PC-9 (cell line): Measurements from ENCODE around the gene JPT1. TPM values are rescaled to one million over a fixed set of nuclear protein-coding genes. Genes with fewer than 3 reads are reported as not detected.

Experiments used
- BruUV-seq: library from RNA; stranded (reverse); fragments of 400-500 nt; replicated peaks from 2 replicates; lab custom pipeline; 2021; lab: Mats Ljungman, UMichigan
- CTCF ChIA-PET: fragments of 300-600 bp; sonication (Branson Sonifier 250); formaldehyde crosslinking; loops from one replicate; lab custom pipeline; 2022; ENCODE audit warnings: antibody characterized with exemption; lab: Charles Lee
- POLR2A ChIA-PET: fragments of 300-600 bp; sonication (Branson Sonifier 250); formaldehyde crosslinking; loops from one replicate; lab custom pipeline; 2022; ENCODE audit warnings: antibody characterized with exemption; ENCODE audit not compliant: unreplicated experiment; lab: Charles Lee
- DNase-seq, 2 experiments: peaks; one replicate each; pipeline versions ENCODE4 v3.0.0 to v3.0.0-alpha.2; 2015 to 2022; ENCODE audit warnings: mixed read lengths in 1 of 2
- H2AFZ ChIP-seq: fragments of 200-600 bp; sonication (generic); 2 replicates; pipeline ENCODE4 v1.8.1; 2017; ENCODE audit warnings: antibody characterized with exemption
- H3F3A ChIP-seq: fragments of 200-600 bp; sonication (generic); 2 replicates; pipeline ENCODE4 v1.8.1; 2017; ENCODE audit warnings: antibody characterized with exemption, mild to moderate bottlenecking, low read depth; ENCODE audit not compliant: insufficient read depth
- H3K27ac ChIP-seq: fragments of 200-600 bp; sonication (generic); 2 replicates; pipeline ENCODE4 v1.6.1; 2016; ENCODE audit warnings: mixed run types
- H3K27me3 ChIP-seq: fragments of 200-600 bp; sonication (generic); 2 replicates; pipeline ENCODE4 v1.6.1; 2016; ENCODE audit warnings: low read depth, mixed run types; ENCODE audit not compliant: insufficient read depth
- H3K36me3 ChIP-seq: fragments of 200-600 bp; sonication (generic); 2 replicates; pipeline ENCODE4 v1.6.1; 2016; ENCODE audit warnings: low read depth, mixed run types
- H3K4me1 ChIP-seq: fragments of 200-600 bp; sonication (generic); replicated peaks from 2 replicates; pipeline ENCODE4 v1.6.1; 2016; ENCODE audit warnings: mixed run types; ENCODE audit not compliant: insufficient read depth
- H3K4me2 ChIP-seq: fragments of 200-600 bp; sonication (generic); 2 replicates; pipeline ENCODE4 v1.6.1; 2017; ENCODE audit warnings: mixed run types
- H3K4me3 ChIP-seq: fragments of 200-600 bp; sonication (generic); 2 replicates; pipeline ENCODE4 v1.6.1; 2016; ENCODE audit warnings: mixed run types
- H3K79me2 ChIP-seq: fragments of 200-600 bp; sonication (generic); 2 replicates; pipeline ENCODE4 v1.6.1; 2017; ENCODE audit warnings: low read depth, mixed run types
- H3K9me2 ChIP-seq: fragments of 200-600 bp; sonication (generic); 2 replicates; pipeline ENCODE4 v1.8.1; 2017; ENCODE audit warnings: mild to moderate bottlenecking; ENCODE audit not compliant: insufficient read depth
- H3K9me3 ChIP-seq: fragments of 200-600 bp; sonication (generic); 2 replicates; pipeline ENCODE4 v1.8.1; 2016; ENCODE audit warnings: low read depth; ENCODE audit not compliant: insufficient read depth
- H4K20me1 ChIP-seq: fragments of 200-600 bp; sonication (generic); 2 replicates; pipeline ENCODE4 v1.8.1; 2017; ENCODE audit not compliant: insufficient read depth
- EZH2 ChIP-seq: fragments of 200-600 bp; sonication (generic); IDR thresholded peaks from 2 replicates; pipeline ENCODE4 v1.8.0; 2017; ENCODE audit warnings: antibody characterized with exemption, low read depth
- intact Hi-C: fragments of 100-400 bp; cut with micrococcal nuclease; formaldehyde crosslinking; loops from one replicate; pipeline ENCODE4 v1.10.0; 2022; ENCODE audit not compliant: unreplicated experiment
- total RNA-seq: library from RNA; stranded (reverse); gene quantifications from 2 replicates; pipeline ENCODE4 v1.2.3, GENCODE V29; 2021
- TF ChIP-seq, protein P1 (sequence below): fragments of 200-600 bp; sonication (generic); conservative IDR thresholded peaks from 2 replicates; pipeline ENCODE4 v1.6.1; 2017; ENCODE audit warnings: mixed run types, antibody characterized with exemption, mild to moderate bottlenecking, moderate library complexity

The JPT1 gene
- total RNA-seq, 1 experiment from 2014 or later, result 250 TPM

DNA sequence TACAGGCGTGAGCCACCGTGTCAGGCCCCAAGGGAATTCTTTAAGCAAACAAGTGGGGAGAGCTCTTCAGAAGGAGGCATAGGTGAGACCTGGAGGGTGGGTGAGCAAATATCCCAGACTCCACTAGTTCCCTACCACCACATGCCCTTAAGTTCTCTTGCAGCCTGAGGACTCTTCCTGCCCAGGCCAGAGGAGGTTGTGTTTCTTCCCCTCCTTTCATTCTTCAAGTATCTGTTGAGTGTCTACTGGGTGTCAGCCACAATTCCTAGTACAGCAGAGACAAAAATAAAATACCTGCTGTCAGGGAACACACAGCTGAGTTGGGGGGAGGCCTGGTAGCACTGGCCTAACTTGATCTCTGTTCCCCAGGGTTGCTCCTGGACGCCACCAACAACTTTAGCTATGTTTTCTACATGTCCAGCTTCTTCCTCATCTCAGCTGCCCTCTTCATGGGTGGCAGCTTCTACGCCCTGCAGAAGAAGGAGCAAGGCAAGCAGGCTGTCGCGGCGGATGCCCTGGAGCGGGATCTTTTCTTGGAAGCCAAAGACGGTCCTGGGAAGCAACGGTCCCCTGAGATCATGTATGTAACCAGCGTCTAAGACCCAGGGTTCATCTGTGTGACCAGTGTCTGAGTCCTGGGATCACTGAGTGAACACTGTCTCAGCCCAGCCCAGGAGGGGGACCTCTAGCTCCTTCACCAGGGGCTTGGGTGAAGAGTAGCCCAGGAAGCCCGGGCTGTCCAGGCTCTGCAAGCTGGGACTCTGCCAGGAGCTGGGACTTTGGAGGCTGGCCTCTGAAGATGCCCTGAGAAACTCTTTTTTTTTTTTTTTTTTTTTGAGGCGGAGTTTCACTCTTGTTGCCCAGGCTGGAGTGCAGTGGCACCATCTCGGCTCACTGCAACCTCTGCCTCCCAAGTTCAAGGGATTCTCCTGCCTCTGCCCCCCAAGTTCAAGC, 50.4 kb downstream of the JPT1 start:
- H3K9me3 ChIP-seq, result no peaks in the 10 kb centered on the region
- intact Hi-C loops, result no loop called here
- peaks cover 72% of the 10 kb centered on the region for H3F3A ChIP-seq
- DNase-seq, result no peak
- H3K9me2 ChIP-seq, result no peaks in the 10 kb centered on the region
- peaks cover 34% of the 10 kb centered on the region for H3K36me3 ChIP-seq
- no peak overlapping the region for H2AFZ ChIP-seq
- no peak overlapping the region for H3K4me2 ChIP-seq
- ChIA-PET POLR2A (interaction anchor here (0.6 to 0.7 kb wide), 3 partner anchors 41 to 354 kb away, joined by 5 to 9 read pairs (median 6); no protein-coding TSS in a partner anchor), CTCF (interaction anchor here (0.5 kb wide), 1 partner anchor 138 kb away, joined by 17 read pairs; no protein-coding TSS in a partner anchor)
- TF ChIP-seq EZH2, result no peak
- TF ChIP-seq, protein P1, sequence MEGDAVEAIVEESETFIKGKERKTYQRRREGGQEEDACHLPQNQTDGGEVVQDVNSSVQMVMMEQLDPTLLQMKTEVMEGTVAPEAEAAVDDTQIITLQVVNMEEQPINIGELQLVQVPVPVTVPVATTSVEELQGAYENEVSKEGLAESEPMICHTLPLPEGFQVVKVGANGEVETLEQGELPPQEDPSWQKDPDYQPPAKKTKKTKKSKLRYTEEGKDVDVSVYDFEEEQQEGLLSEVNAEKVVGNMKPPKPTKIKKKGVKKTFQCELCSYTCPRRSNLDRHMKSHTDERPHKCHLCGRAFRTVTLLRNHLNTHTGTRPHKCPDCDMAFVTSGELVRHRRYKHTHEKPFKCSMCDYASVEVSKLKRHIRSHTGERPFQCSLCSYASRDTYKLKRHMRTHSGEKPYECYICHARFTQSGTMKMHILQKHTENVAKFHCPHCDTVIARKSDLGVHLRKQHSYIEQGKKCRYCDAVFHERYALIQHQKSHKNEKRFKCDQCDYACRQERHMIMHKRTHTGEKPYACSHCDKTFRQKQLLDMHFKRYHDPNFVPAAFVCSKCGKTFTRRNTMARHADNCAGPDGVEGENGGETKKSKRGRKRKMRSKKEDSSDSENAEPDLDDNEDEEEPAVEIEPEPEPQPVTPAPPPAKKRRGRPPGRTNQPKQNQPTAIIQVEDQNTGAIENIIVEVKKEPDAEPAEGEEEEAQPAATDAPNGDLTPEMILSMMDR, result no peak
- H3K27me3 ChIP-seq, result no peaks in the 10 kb centered on the region
- no peak overlapping the region for H3K4me3 ChIP-seq
- peaks cover 7% of the 10 kb centered on the region; the same call in 1 of the 2 replicates for H3K79me2 ChIP-seq
- BruUV-seq, result no TSS peak
- H3K4me1 ChIP-seq, result 0 out of 2 replicates have a peak, but pooled peaks cover 6% of the 10 kb centered on the region
- H4K20me1 ChIP-seq, result peaks cover 8% of the 10 kb centered on the region
- H3K27ac ChIP-seq, result 0 out of 2 replicates have a peak overlapping the region, but pooled peaks have one; percentile 6

DNA sequence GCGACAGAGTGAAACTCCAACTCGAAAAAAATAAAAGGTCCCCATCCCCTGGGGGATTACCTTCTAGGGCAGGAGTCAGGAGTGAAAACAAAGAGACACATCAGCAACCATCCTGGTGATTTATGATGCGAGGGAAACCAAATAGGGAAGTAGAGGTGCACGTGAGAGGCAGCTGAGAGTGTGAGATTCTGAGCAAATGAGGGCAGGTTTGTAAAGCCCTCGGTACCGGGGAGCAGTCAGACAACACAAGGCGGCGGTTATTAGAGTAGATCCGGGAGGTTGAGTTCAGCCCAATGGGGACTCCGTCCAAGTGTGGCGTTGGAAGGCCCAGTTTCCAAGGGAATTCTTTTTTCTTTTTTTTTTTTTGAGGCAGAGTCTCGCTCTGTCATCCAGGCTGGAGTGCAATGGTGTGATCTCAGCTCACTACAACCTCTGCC, 51.9 kb downstream of the JPT1 start:
- no peaks in the 10 kb centered on the region for H3K27me3 ChIP-seq
- H3K9me2 ChIP-seq, result no peaks in the 10 kb centered on the region
- POLR2A ChIA-PET, result no interaction called here
- no peak overlapping the region for H3K4me3 ChIP-seq
- no TSS peak for BruUV-seq
- H2AFZ ChIP-seq, result no peak overlapping the region
- CTCF ChIA-PET, result interaction anchor here (1.2 kb wide), 1 partner anchor 12 kb away, joined by 5 read pairs; no protein-coding TSS in a partner anchor
- TF ChIP-seq EZH2, result no peak
- TF ChIP-seq, protein P1, result no peak
- peaks cover 8% of the 10 kb centered on the region for H4K20me1 ChIP-seq
- 0 out of 2 replicates have a peak, but pooled peaks cover 5% of the 10 kb centered on the region for H3K4me1 ChIP-seq
- H3K9me3 ChIP-seq, result no peaks in the 10 kb centered on the region
- no peak for DNase-seq
- H3K4me2 ChIP-seq, result no peak overlapping the region
- H3K36me3 ChIP-seq, result peaks cover 46% of the 10 kb centered on the region
- H3K27ac ChIP-seq, result no peak overlapping the region
- H3K79me2 ChIP-seq, result peaks cover 18% of the 10 kb centered on the region
- intact Hi-C loops, result no loop called here
- peaks cover 58% of the 10 kb centered on the region for H3F3A ChIP-seq

DNA sequence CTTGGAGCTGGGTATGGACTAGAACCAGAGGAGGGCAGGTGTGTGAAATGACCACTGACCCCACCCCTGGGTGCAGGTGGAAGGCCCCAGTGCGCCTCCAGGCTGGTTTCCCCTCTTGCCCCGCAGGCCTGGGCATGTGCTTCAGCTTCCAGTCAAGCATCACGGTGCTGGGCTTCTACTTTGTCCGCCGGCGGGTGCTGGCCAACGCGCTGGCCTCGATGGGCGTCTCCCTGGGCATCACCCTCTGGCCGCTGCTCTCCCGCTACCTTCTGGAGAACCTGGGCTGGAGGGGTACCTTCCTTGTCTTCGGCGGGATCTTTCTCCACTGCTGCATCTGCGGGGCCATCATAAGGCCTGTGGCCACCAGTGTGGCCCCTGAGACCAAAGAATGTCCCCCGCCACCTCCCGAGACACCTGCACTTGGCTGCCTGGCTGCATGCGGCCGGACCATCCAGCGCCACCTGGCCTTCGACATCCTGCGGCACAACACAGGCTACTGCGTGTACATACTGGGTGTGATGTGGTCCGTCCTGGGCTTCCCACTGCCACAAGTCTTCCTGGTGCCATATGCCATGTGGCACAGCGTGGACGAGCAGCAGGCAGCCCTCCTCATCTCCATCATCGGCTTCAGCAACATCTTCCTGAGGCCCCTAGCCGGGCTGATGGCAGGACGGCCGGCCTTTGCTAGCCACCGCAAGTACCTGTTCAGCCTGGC, 54.3 kb downstream of the JPT1 start:
- DNase-seq, result no peak
- Histone ChIP-seq H3K27me3 (no peaks in the 10 kb centered on the region), H2AFZ (no peak overlapping the region), H3K27ac (no peak overlapping the region), H3F3A (peaks cover 47% of the 10 kb centered on the region), H3K4me3 (no peak overlapping the region), H3K4me2 (no peak overlapping the region), H4K20me1 (peaks cover 8% of the 10 kb centered on the region), H3K36me3 (peaks cover 45% of the 10 kb centered on the region), H3K79me2 (peaks cover 28% of the 10 kb centered on the region), H3K9me3 (no peaks in the 10 kb centered on the region), H3K4me1 (peaks cover 22% of the 10 kb centered on the region), H3K9me2 (no peaks in the 10 kb centered on the region)
- intact Hi-C loops, result no loop called here
- no TSS peak for BruUV-seq
- ChIA-PET POLR2A (no interaction called here), CTCF (no interaction called here)
- TF ChIP-seq, protein P1, result no peak
- TF ChIP-seq EZH2, result no peak
